Measurements from ENCODE around the gene DNAI7. TPM values are rescaled to one million over a fixed set of nuclear protein-coding genes. Genes with fewer than 3 reads are reported as not detected.
A peak's percentile ranks its signal among the peaks of the same experiment; 100 is the strongest.

Gene DNAI7
- total and polyA plus RNA-seq, 4 donors: 5.0 to 9.8 (median 5.7) TPM

DNA sequence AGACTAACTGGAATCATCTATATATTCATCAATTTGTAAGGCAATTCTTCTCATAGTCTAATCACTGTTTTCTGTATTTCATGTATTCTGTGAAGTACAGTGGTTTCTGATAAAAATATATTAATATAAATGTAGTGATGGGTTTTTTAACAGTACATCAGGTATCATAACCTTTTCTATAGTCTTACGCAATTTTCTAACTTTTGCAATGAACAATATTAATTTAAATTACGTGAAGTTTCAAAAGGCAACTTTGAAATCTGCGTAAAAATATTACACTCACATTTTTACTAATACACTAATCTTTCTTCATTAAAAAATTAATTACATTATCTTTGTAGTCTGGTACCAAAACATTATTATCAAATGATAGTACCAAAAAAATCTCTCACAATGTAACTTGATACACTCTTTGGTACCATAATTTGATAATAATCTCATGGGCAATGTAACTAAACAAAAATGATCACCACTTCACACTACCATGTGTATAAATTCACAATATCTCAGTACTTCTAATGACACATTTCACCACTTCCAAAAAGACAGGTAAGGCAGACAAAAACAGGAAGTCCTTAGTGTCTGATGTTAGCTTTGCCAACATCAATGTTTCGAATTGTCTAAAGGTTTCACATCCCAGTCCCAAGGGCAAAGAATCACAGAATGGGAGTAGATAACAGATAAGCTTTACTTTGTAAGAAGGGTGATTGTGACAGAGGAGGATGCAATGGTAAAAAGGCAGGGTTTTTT lies 8.7 kb downstream of the DNAI7 start:
- Histone ChIP-seq H3K27ac (ENCODE audit: low read depth, low read length) (no peak overlapping the region), H3K36me3 (ENCODE audit: control insufficient read depth, insufficient read depth, low read length) (no peaks in the 10 kb centered on the region), H3K27me3 (ENCODE audit: control insufficient read depth, insufficient read depth, low read length) (no peaks in the 10 kb centered on the region), H3K4me3 (ENCODE audit: low read depth, low read length) (no peak overlapping the region), H3K4me1 (ENCODE audit: control insufficient read depth, insufficient read depth, low read length) (no peaks in the 10 kb centered on the region), H3K9me3 (ENCODE audit: control insufficient read depth, insufficient read depth, low read length) (no peaks in the 10 kb centered on the region)
- 100% methylated on average over 1 of the region's 4 CpGs for WGBS (ENCODE audit: insufficient coverage)
- no peak for DNase-seq (ENCODE audit: low read depth in 4 of 6, low spot score in 6 of 6)

DNA sequence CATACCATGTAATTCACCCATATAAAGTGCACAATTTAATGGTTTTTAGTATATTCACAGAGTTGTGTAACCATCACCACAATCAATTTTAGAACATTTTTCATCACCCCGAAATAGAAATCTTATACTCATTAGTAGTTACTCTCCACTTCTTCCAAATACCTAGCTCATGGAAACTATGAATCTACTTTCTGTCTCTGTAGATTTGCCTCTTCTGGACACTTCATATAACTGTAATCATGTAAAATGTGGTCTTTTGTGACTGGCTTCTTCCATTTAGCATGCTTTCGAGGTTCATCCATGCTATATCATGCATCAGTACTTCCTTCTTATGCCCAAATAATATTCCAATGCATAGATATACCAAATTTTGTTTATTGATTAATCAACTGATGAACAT lies 10.8 kb downstream of the DNAI7 start:
- DNase-seq (ENCODE audit: low read depth in 4 of 6, low spot score in 6 of 6): no peak
- Histone ChIP-seq H3K4me1 (ENCODE audit: control insufficient read depth, insufficient read depth, low read length) (no peaks in the 10 kb centered on the region), H3K4me3 (ENCODE audit: low read depth, low read length) (no peak overlapping the region), H3K9me3 (ENCODE audit: control insufficient read depth, insufficient read depth, low read length) (peaks cover 2% of the 10 kb centered on the region), H3K36me3 (ENCODE audit: control insufficient read depth, insufficient read depth, low read length) (no peaks in the 10 kb centered on the region), H3K27ac (ENCODE audit: low read depth, low read length) (no peak overlapping the region), H3K27me3 (ENCODE audit: control insufficient read depth, insufficient read depth, low read length) (no peaks in the 10 kb centered on the region)
- no CpG with 5 or more reads among the region's 2 CpGs for WGBS (ENCODE audit: insufficient coverage)

DNA sequence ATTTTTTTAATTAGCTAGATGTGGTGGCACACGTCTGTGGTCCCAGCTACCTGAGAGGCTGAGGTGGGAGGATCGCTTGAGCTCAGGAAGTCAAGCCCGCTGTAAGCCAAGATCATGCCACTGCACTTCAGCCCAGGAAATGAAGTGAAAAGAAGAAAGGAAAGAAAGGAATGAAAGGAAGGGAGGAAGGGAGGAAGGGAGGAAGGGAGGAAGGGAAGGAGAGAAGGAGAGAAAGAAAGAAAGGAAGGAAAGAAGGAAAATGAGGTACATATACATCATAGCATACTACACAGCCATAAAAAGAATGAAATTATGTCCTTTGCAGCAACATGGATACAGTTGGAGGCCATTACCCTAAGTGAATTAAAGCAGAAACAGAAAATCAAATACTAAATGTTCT lies 12.2 kb downstream of the DNAI7 start:
- Histone ChIP-seq H3K27ac (ENCODE audit: low read depth, low read length) (no peak overlapping the region), H3K4me3 (ENCODE audit: low read depth, low read length) (no peak overlapping the region), H3K4me1 (ENCODE audit: control insufficient read depth, insufficient read depth, low read length) (no peaks in the 10 kb centered on the region), H3K27me3 (ENCODE audit: control insufficient read depth, insufficient read depth, low read length) (no peaks in the 10 kb centered on the region), H3K36me3 (ENCODE audit: control insufficient read depth, insufficient read depth, low read length) (no peaks in the 10 kb centered on the region), H3K9me3 (ENCODE audit: control insufficient read depth, insufficient read depth, low read length) (peaks cover 2% of the 10 kb centered on the region)
- no peak for DNase-seq (ENCODE audit: low read depth in 4 of 6, low spot score in 6 of 6)
- 90% methylated on average over 3 of the region's 3 CpGs for WGBS (ENCODE audit: insufficient coverage)

DNA sequence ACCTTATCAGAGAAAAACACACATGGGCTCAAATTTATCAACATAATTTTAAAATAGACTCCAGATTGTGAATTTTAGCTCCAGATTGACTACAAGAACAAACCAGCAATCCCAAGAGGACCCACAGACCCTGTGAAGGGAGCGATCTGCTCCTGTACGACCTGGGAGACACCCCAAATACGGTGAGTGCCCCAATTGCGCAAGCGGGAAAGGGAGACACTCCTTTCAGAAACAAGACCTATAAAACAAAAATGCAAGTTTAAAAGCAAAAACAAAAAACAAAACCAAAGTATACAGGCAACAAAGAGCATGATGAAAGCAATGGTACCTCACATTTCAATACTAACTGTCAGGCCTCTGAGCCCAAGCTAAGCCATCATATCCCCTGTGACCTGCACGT lies 32.1 kb downstream of the DNAI7 start:
- Histone ChIP-seq H3K27ac (ENCODE audit: low read depth, low read length) (no peak overlapping the region), H3K9me3 (ENCODE audit: control insufficient read depth, insufficient read depth, low read length) (no peaks in the 10 kb centered on the region), H3K4me1 (ENCODE audit: control insufficient read depth, insufficient read depth, low read length) (no peaks in the 10 kb centered on the region), H3K36me3 (ENCODE audit: control insufficient read depth, insufficient read depth, low read length) (no peaks in the 10 kb centered on the region), H3K4me3 (ENCODE audit: low read depth, low read length) (no peak overlapping the region), H3K27me3 (ENCODE audit: control insufficient read depth, insufficient read depth, low read length) (no peaks in the 10 kb centered on the region)
- WGBS (ENCODE audit: insufficient coverage): 96% methylated on average over 4 of the region's 6 CpGs
- DNase-seq (ENCODE audit: low read depth in 4 of 6, low spot score in 6 of 6): no peak

DNA sequence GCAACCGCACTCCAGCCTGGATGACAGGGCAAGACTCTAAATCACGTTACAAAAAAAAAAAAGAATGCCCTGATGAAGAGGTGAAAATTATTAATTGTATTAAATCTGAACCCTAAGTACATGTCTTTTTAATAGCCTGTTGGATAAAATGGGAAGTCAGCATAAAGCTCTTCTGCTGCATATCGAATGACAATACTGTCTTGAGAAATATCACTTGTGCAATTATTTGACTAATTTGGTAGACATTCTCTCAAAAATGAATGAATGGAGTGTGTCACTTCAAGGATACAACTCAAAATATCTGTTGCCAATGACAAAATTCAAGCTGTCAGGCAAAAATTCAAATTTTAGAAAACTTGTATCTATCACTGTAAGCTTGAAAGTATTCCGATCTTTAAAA lies 38.9 kb downstream of the DNAI7 start:
- Histone ChIP-seq H3K9me3 (ENCODE audit: control insufficient read depth, insufficient read depth, low read length) (no peaks in the 10 kb centered on the region), H3K4me3 (ENCODE audit: low read depth, low read length) (no peak overlapping the region), H3K4me1 (ENCODE audit: control insufficient read depth, insufficient read depth, low read length) (no peaks in the 10 kb centered on the region), H3K27ac (ENCODE audit: low read depth, low read length) (no peak overlapping the region), H3K36me3 (ENCODE audit: control insufficient read depth, insufficient read depth, low read length) (no peaks in the 10 kb centered on the region), H3K27me3 (ENCODE audit: control insufficient read depth, insufficient read depth, low read length) (no peaks in the 10 kb centered on the region)
- no peak for DNase-seq (ENCODE audit: low read depth in 4 of 6, low spot score in 6 of 6)
- WGBS (ENCODE audit: insufficient coverage): 95% methylated on average over 2 of the region's 4 CpGs

DNA sequence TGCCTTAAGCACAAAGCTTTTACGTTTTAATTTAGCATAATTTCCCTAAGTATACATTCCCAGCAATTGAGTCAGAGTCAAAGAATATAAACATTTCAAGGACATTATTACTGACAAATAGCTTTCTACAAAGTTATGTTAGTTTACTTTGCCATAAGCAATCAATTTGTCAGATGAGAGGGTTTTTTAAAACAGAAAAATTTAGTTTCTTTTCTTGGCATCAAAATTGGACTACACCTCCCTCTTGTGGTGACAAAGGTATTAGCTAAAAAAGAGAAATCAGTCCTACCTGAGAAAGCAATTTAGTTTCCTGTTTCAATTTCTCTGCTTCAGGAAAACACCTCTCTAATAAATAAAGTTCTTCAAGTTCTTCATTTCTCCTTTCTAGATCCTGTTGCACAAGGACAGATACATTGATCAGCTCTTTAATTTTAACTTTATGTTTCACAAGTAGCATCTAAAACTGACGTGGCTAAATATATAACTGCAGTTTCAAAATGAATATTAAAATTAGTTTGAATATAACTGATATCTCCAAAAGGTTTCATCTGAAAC lies 39.9 kb downstream of the DNAI7 start:
- DNase-seq (ENCODE audit: low read depth in 4 of 6, low spot score in 6 of 6): peak in 5 of 6 donors; percentile 6 to 71 (median 14)
- no peaks in the 10 kb centered on the region for H3K4me1 ChIP-seq (ENCODE audit: control insufficient read depth, insufficient read depth, low read length)
- no peak overlapping the region for H3K27ac ChIP-seq (ENCODE audit: low read depth, low read length)
- H3K36me3 ChIP-seq (ENCODE audit: control insufficient read depth, insufficient read depth, low read length): no peaks in the 10 kb centered on the region
- H3K4me3 ChIP-seq (ENCODE audit: low read depth, low read length): no peak overlapping the region
- WGBS (ENCODE audit: insufficient coverage): no CpG with 5 or more reads among the region's 2 CpGs
- no peaks in the 10 kb centered on the region for H3K9me3 ChIP-seq (ENCODE audit: control insufficient read depth, insufficient read depth, low read length)
- H3K27me3 ChIP-seq (ENCODE audit: control insufficient read depth, insufficient read depth, low read length): no peaks in the 10 kb centered on the region

DNA sequence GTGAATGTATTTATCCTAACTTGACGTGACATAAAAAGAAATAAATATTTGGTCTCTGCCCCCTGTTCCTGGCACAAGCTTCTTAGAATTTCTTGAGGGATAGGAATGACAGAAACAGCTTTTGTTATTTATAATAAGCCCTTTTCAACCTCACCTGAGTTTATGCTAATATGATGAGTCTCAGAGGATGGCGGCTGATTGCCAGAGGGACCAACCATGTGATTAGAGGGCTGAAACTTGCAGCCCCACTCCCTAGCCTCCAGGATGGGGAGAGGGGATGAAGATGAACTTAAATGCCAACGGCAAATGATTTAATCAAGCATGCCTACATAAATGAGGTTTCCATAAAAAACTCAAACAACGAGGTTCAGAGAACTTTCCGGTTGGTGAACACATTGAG lies 42.9 kb downstream of the DNAI7 start:
- Histone ChIP-seq H3K27me3 (ENCODE audit: control insufficient read depth, insufficient read depth, low read length) (no peaks in the 10 kb centered on the region), H3K27ac (ENCODE audit: low read depth, low read length) (no peak overlapping the region)
- no CpG with 5 or more reads among the region's 5 CpGs for WGBS (ENCODE audit: insufficient coverage)

DNA sequence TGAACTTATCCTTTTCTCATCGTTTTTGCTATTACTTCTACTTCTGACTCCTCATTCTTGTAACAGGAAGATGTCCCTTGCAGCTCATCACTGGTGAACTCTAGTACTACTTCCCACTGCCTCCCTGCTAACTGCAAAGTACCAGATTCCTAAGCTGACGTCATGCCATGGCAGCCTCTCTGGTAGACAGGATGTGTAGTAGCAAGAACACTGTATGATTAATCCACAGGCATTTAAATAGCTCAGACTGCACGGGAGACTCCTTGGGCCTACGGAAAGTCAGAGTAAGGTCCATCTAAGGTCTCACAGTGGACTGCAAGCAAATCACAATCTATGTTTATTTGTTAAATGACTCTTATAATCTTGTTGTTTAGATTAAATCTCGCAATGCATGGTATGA lies 43.5 kb downstream of the DNAI7 start:
- 56% methylated on average over 2 of the region's 5 CpGs for WGBS (ENCODE audit: insufficient coverage)
- no peaks in the 10 kb centered on the region for H3K4me1 ChIP-seq (ENCODE audit: control insufficient read depth, insufficient read depth, low read length)
- no peaks in the 10 kb centered on the region for H3K9me3 ChIP-seq (ENCODE audit: control insufficient read depth, insufficient read depth, low read length)
- DNase-seq (ENCODE audit: low read depth in 4 of 6, low spot score in 6 of 6): peak in 2 of 6 donors; percentile 13 to 36
- no peak overlapping the region for H3K27ac ChIP-seq (ENCODE audit: low read depth, low read length)
- H3K27me3 ChIP-seq (ENCODE audit: control insufficient read depth, insufficient read depth, low read length): no peaks in the 10 kb centered on the region
- no peaks in the 10 kb centered on the region for H3K36me3 ChIP-seq (ENCODE audit: control insufficient read depth, insufficient read depth, low read length)
- H3K4me3 ChIP-seq (ENCODE audit: low read depth, low read length): no peak overlapping the region

More for the DNA sequence above, 42.9 kb downstream of the DNAI7 start:
- DNase-seq (ENCODE audit: low read depth in 4 of 6, low spot score in 6 of 6): no peak
- Histone ChIP-seq H3K4me1 (ENCODE audit: control insufficient read depth, insufficient read depth, low read length) (no peaks in the 10 kb centered on the region), H3K36me3 (ENCODE audit: control insufficient read depth, insufficient read depth, low read length) (no peaks in the 10 kb centered on the region), H3K4me3 (ENCODE audit: low read depth, low read length) (no peak overlapping the region), H3K9me3 (ENCODE audit: control insufficient read depth, insufficient read depth, low read length) (no peaks in the 10 kb centered on the region)

DNA sequence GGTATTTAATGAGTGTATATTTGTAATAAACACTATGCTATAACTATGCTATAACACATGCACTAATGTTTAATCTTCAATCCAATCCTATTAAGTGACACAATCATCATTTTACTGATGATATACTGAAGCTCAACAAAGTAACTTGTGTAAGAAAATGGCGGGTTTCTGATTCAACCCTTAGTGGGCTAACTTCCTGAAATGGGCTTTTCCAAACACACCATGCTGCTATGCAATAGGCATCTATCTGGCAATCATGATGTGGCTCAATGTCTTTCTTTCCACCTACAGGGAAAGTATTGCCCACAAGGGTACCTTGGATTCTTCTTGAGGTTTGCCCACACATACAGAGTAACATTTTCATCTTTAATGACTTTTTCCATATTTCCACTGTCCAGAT lies 48.3 kb downstream of the DNAI7 start:
- H3K27me3 ChIP-seq (ENCODE audit: control insufficient read depth, insufficient read depth, low read length): no peaks in the 10 kb centered on the region
- no peaks in the 10 kb centered on the region for H3K4me1 ChIP-seq (ENCODE audit: control insufficient read depth, insufficient read depth, low read length)
- H3K4me3 ChIP-seq (ENCODE audit: low read depth, low read length): no peak overlapping the region
- WGBS (ENCODE audit: insufficient coverage): no CpG with 5 or more reads among the region's 1 CpG
- no peak overlapping the region for H3K27ac ChIP-seq (ENCODE audit: low read depth, low read length)
- H3K36me3 ChIP-seq (ENCODE audit: control insufficient read depth, insufficient read depth, low read length): no peaks in the 10 kb centered on the region
- no peak for DNase-seq (ENCODE audit: low read depth in 4 of 6, low spot score in 6 of 6)
- no peaks in the 10 kb centered on the region for H3K9me3 ChIP-seq (ENCODE audit: control insufficient read depth, insufficient read depth, low read length)

DNA sequence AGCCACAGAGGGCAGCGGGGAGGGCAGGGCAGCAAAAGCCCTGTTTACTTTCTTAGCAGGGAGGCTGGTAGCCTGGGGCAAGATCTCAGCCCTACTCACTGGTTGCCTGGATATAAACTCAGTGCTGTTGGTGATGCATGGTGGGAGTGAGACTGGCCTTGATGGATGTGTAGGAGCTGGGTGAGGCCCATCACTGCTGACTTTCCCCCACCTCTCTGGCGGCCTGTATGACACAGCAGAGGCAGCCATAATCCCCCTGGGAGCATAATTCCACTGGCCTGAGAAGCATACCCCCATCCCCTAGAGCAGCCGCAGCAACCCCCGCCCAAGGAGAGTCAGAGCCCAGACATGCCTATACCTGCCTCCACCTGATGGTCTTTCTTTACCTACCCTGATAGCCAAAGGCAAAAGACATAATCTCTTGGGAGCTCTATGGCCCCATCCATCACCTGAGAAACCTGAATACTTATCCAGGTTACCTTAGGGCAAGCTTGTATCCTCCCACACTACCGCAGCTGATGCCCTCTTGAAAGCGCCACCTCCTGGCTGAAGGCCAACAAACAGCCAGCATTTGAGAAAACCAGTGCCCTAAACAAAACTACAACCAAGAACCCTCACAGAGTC lies 59.3 kb downstream of the DNAI7 start:
- no peak for DNase-seq (ENCODE audit: low read depth in 4 of 6, low spot score in 6 of 6)
- Histone ChIP-seq H3K9me3 (ENCODE audit: control insufficient read depth, insufficient read depth, low read length) (peaks cover under 1% of the 10 kb centered on the region), H3K4me1 (ENCODE audit: control insufficient read depth, insufficient read depth, low read length) (no peaks in the 10 kb centered on the region), H3K4me3 (ENCODE audit: low read depth, low read length) (no peak overlapping the region), H3K27me3 (ENCODE audit: control insufficient read depth, insufficient read depth, low read length) (no peaks in the 10 kb centered on the region), H3K36me3 (ENCODE audit: control insufficient read depth, insufficient read depth, low read length) (no peaks in the 10 kb centered on the region), H3K27ac (ENCODE audit: low read depth, low read length) (no peak overlapping the region)
- WGBS (ENCODE audit: insufficient coverage): 71% methylated on average over 5 of the region's 6 CpGs

All from spinal cord (tissue), 10 donors.